ENCODE measurements around the gene SOX21. TPM values are rescaled to one million over a fixed set of nuclear protein-coding genes. Genes with fewer than 3 reads are reported as not detected.

Gene SOX21
- total RNA-seq, 2 donors from 2014 or later, result 0.26 TPM; not detected in 1

GRCh38 chr13:94713561-94714182, 1.3 kb upstream of the SOX21 start:
- peaks cover 26% of the 10 kb centered on the region for H3K4me1 ChIP-seq
- no peak overlapping the region for H3K4me3 ChIP-seq
- H3K27ac ChIP-seq, result no peak overlapping the region
- DNase-seq (no peak), ATAC-seq (no peak)
- peaks cover 0 to 26% of the 10 kb centered on the region in 2 donors for H3K27me3 ChIP-seq
- intact Hi-C loops (cut with DNase I), result no loop called here
- WGBS, 2 donors, result 7 to 12% methylated on average over 8 to 22 of the region's 22 CpGs
- H3K36me3 ChIP-seq (replicated peaks in 1 of 2; ENCODE audit: insufficient read depth in 1 of 2, low read depth in 2 of 2), result no peaks in the 10 kb centered on the region
- H3K9me3 ChIP-seq, result peaks cover 0 to 4% (median 0%) of the 10 kb centered on the region in 3 donors
- TF ChIP-seq CTCF (IDR thresholded peaks at IDR 0.05), result no peak
- no peak for TF ChIP-seq POLR2A (IDR thresholded peaks at IDR 0.05)

- DNase-seq, result peak in 2 of 4 donors; percentile 13 to 31
- intact Hi-C loops (cut with DNase I), result no loop called here
- H3K9me3 ChIP-seq, result peaks cover 0 to 4% (median 0%) of the 10 kb centered on the region in 3 donors
- peaks cover 0 to 30% of the 10 kb centered on the region in 2 donors for H3K27me3 ChIP-seq
- 1% methylated on average over 14 to 59 of the region's 79 CpGs for WGBS, 2 donors
- peak; percentile 38 for ATAC-seq
- no peak for TF ChIP-seq POLR2A (IDR thresholded peaks at IDR 0.05)
- peak in 1 of 7 experiments; percentile 9 for TF ChIP-seq CTCF (IDR thresholded peaks at IDR 0.05)
- H3K4me3 ChIP-seq, result no peak overlapping the region
- H3K4me1 ChIP-seq, result peaks cover 26% of the 10 kb centered on the region
- no peak overlapping the region for H3K27ac ChIP-seq
- H3K36me3 ChIP-seq (replicated peaks in 1 of 2; ENCODE audit: insufficient read depth in 1 of 2, low read depth in 2 of 2), result no peaks in the 10 kb centered on the region
These were observed 641 bp upstream of the SOX21 start for GRCh38 chr13:94712812-94713560.

DNA sequence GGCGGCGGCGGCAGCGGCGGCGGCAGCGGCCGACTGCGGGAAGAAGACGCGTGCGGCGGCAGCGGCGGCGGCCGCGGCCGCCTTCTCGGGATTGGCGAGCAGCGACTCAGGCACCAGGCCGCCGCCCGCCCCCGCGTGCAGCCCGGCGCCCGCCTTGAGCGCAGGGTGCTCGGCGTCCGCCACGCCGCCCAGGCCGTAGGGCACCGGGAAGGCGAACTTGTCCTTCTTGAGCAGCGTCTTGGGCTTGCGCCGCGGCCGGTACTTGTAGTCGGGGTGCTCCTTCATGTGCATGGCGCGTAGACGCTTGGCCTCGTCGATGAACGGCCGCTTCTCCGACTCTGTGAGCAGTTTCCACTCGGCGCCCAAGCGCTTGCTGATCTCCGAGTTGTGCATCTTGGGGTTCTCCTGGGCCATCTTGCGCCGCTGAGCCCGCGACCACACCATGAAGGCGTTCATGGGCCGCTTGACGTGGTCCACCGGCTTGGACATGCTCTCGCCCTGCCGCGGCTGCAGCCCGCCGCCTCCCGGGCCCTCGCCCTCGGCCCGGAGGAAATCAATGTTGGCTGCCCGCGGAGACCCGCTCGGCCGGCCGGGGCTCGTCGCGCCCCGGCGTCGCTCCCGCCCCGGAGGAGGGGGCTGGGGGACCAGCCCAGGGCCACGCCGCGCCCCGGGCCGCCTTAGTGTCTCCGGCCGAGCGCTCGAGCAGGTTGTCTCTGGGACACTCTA, 621 bp downstream of the SOX21 start:
- Histone ChIP-seq H3K36me3 (replicated peaks in 1 of 2; ENCODE audit: insufficient read depth in 1 of 2, low read depth in 2 of 2) (no peaks in the 10 kb centered on the region), H3K27me3 (peaks cover 0 to 43% of the 10 kb centered on the region in 2 donors), H3K27ac (no peak overlapping the region), H3K4me1 (peaks cover 34% of the 10 kb centered on the region), H3K9me3 (peaks cover 0 to 4% (median 0%) of the 10 kb centered on the region in 3 donors), H3K4me3 (no peak overlapping the region)
- peak; percentile 21 for ATAC-seq
- WGBS, 2 donors, result 2% methylated on average over 96 of the region's 97 CpGs; no CpG with 5 or more reads in 1 of the 2 donors
- TF ChIP-seq POLR2A (IDR thresholded peaks at IDR 0.05) (no peak), CTCF (IDR thresholded peaks at IDR 0.05) (no peak)
- DNase-seq, result peak in 1 of 4 donors; percentile 11
- intact Hi-C loops (cut with DNase I), result no loop called here

- ATAC-seq, result no peak
- WGBS, 2 donors, result 6 to 15% methylated on average over 15 to 81 of the region's 81 CpGs
These were observed 1.3 kb downstream of the SOX21 start for GRCh38 chr13:94710881-94711560.

More at GRCh38 chr13:94710881-94711560, 1.3 kb downstream of the SOX21 start:
- Histone ChIP-seq H3K4me1 (peaks cover 34% of the 10 kb centered on the region), H3K9me3 (peaks cover 0 to 4% (median 0%) of the 10 kb centered on the region in 3 donors), H3K27me3 (peaks cover 0 to 50% of the 10 kb centered on the region in 2 donors), H3K27ac (no peak overlapping the region), H3K36me3 (replicated peaks in 1 of 2; ENCODE audit: insufficient read depth in 1 of 2, low read depth in 2 of 2) (no peaks in the 10 kb centered on the region), H3K4me3 (no peak overlapping the region)
- DNase-seq, result no peak
- no peak for TF ChIP-seq POLR2A (IDR thresholded peaks at IDR 0.05)
- TF ChIP-seq CTCF (IDR thresholded peaks at IDR 0.05), result peak in 1 of 7 experiments; percentile 3
- intact Hi-C loops (cut with DNase I), result no loop called here
